GM23338 (cell line): ENCODE results near the gene TOP1. TPM values are rescaled to one million over a fixed set of nuclear protein-coding genes. Genes with fewer than 3 reads are reported as not detected.

ENCODE experiments used
- ATAC-seq: fragments of 200-7000 bp; cut with Tn5 transposase; 3 replicates; pipeline ENCODE4 v1.9.1; 2020
- DNase-seq: peaks from one replicate; pipeline ENCODE4 v3.0.0-alpha.2; 2015; ENCODE audit warnings: low spot score
- H2AFZ ChIP-seq: fragments of 200-600 bp; sonication (generic); 2 replicates; pipeline ENCODE4 v1.8.0; 2016; ENCODE audit warnings: antibody characterized with exemption, mild to moderate bottlenecking, moderate library complexity
- H3F3A ChIP-seq: fragments of 200-600 bp; sonication (generic); replicated peaks from 2 replicates; pipeline ENCODE4 v1.8.0; 2017; ENCODE audit warnings: antibody characterized with exemption, mixed run types, low read depth
- H3K27ac ChIP-seq: fragments of 200-600 bp; sonication (generic); 2 replicates; pipeline ENCODE4 v1.6.1; 2016; ENCODE audit warnings: low read depth
- H3K27me3 ChIP-seq: fragments of 200-600 bp; sonication (generic); 2 replicates; pipeline ENCODE4 v1.8.0; 2016; ENCODE audit warnings: mild to moderate bottlenecking, mixed run types, moderate library complexity; ENCODE audit not compliant: insufficient read depth
- H3K36me3 ChIP-seq: fragments of 200-600 bp; sonication (generic); 2 replicates; pipeline ENCODE4 v1.8.0; 2016; ENCODE audit warnings: mild to moderate bottlenecking; ENCODE audit not compliant: insufficient read depth
- H3K4me1 ChIP-seq: fragments of 200-600 bp; sonication (generic); 2 replicates; pipeline ENCODE4 v1.8.0; 2016; ENCODE audit warnings: mild to moderate bottlenecking, moderate library complexity; ENCODE audit not compliant: insufficient read depth
- H3K4me2 ChIP-seq: fragments of 200-600 bp; sonication (generic); 2 replicates; pipeline ENCODE4 v1.7.1; 2017; ENCODE audit warnings: mixed run types
- H3K4me3 ChIP-seq: fragments of 200-600 bp; sonication (generic); 2 replicates; pipeline ENCODE4 v1.6.1; 2016; ENCODE audit warnings: mixed run types
- H3K79me2 ChIP-seq: fragments of 200-600 bp; sonication (generic); replicated peaks from 2 replicates; pipeline ENCODE4 v1.8.0; 2017; ENCODE audit warnings: mild to moderate bottlenecking; ENCODE audit not compliant: insufficient read depth
- H3K9me2 ChIP-seq: fragments of 200-600 bp; sonication (generic); 2 replicates; pipeline ENCODE4 v1.8.0; 2017; ENCODE audit not compliant: insufficient read depth
- H4K20me1 ChIP-seq: fragments of 200-600 bp; sonication (generic); replicated peaks from 2 replicates; pipeline ENCODE4 v1.8.0; 2017; ENCODE audit warnings: mild to moderate bottlenecking; ENCODE audit not compliant: insufficient read depth
- H3K27ac Mint-ChIP-seq: 2 replicates; pipeline ENCODE4 v1.8.0; 2020; ENCODE audit warnings: inconsistent platforms, mild to moderate bottlenecking, moderate library complexity, mixed read lengths
- H3K27me3 Mint-ChIP-seq: 3 replicates; pipeline ENCODE4 v1.8.0; 2022; ENCODE audit warnings: low read depth, mild to moderate bottlenecking, moderate library complexity, mixed read lengths, inconsistent platforms; ENCODE audit not compliant: insufficient read depth, poor library complexity
- H3K36me3 Mint-ChIP-seq: 3 replicates; pipeline ENCODE4 v1.8.0; 2021; ENCODE audit warnings: low read depth, mild to moderate bottlenecking, inconsistent platforms, moderate library complexity, mixed read lengths
- H3K4me1 Mint-ChIP-seq: 3 replicates; pipeline ENCODE4 v1.8.0; 2020; ENCODE audit warnings: mild to moderate bottlenecking, inconsistent platforms, mixed read lengths
- H3K4me3 Mint-ChIP-seq: 3 replicates; pipeline ENCODE4 v1.8.0; 2021; ENCODE audit warnings: moderate library complexity, mild to moderate bottlenecking, inconsistent platforms, mixed read lengths
- H3K9me3 Mint-ChIP-seq: 3 replicates; pipeline ENCODE4 v1.8.0; 2020; ENCODE audit warnings: moderate library complexity, mild to moderate bottlenecking, inconsistent platforms, mixed read lengths
- CREB1 ChIP-seq: fragments of 250-450 bp; sonication (Bioruptor Pico); IDR thresholded peaks from 2 replicates; pipeline ENCODE4 v1.5.0; 2020; ENCODE audit warnings: low read depth, mild to moderate bottlenecking, moderate library complexity
- CTCF ChIP-seq, 2 experiments: fragments of 200-600 bp in 1 of 2; sonication (generic) in 1 of 2; conservative IDR thresholded peaks; 2 replicates each; pipeline versions ENCODE4 v1.5.1 to v1.6.1; 2016 to 2017; ENCODE audit warnings: antibody characterized with exemption in 2 of 2, low read depth in 2 of 2, mild to moderate bottlenecking in 2 of 2, moderate library complexity in 1 of 2
- EZH2 ChIP-seq: fragments of 200-600 bp; sonication (generic); IDR thresholded peaks from one replicate; pipeline ENCODE4 v1.8.0; 2017; ENCODE audit warnings: antibody characterized with exemption, mild to moderate bottlenecking, low read depth; ENCODE audit not compliant: unreplicated experiment
- EZH2phosphoT487 ChIP-seq: fragments of 200-600 bp; sonication (generic); IDR thresholded peaks from one replicate; pipeline ENCODE4 v1.8.1; 2018; ENCODE audit warnings: antibody characterized with exemption; ENCODE audit not compliant: unreplicated experiment
- JUNB ChIP-seq: IDR thresholded peaks from one replicate; pipeline ENCODE4 v1.6.1; 2016; ENCODE audit warnings: antibody characterized with exemption; ENCODE audit not compliant: unreplicated experiment
- REST ChIP-seq: IDR thresholded peaks from one replicate; pipeline ENCODE4 v1.6.1; 2018; ENCODE audit warnings: antibody characterized with exemption; ENCODE audit not compliant: unreplicated experiment
- STAT1 ChIP-seq: IDR thresholded peaks from one replicate; pipeline ENCODE4 v1.6.1; 2016; ENCODE audit warnings: antibody characterized with exemption; ENCODE audit not compliant: unreplicated experiment
- polyA plus RNA-seq: library from polyadenylated mRNA; unstranded; fragments of >200 nt; fragmentation: Nextera tagmentation; extraction: Ambion mirVana; gene quantifications from 2 replicates; pipeline ENCODE4 v1.2.1, GENCODE V29; 2016
- total RNA-seq: library from RNA; depleted of rRNA; stranded (reverse); fragments of >200 nt; shearing (Covaris generic); gene quantifications from 2 replicates; pipeline ENCODE4 v1.2.3, GENCODE V29; 2014

TOP1 gene
- total and polyA plus RNA-seq, 2 experiments from 2014 or later, result 62.4 to 101 TPM

- no peak for DNase-seq
- no peak overlapping the region for H3K4me3 Mint-ChIP-seq
- Histone ChIP-seq H3K79me2 (no peaks in the 10 kb centered on the region), H3K4me1 (no peaks in the 10 kb centered on the region), H3F3A (no peaks in the 10 kb centered on the region), H2AFZ (no peak overlapping the region), H4K20me1 (peaks cover 10% of the 10 kb centered on the region), H3K4me2 (no peak overlapping the region), H3K27ac (no peak overlapping the region), H3K9me2 (no peaks in the 10 kb centered on the region), H3K4me3 (no peak overlapping the region), H3K27me3 (no peaks in the 10 kb centered on the region), H3K36me3 (peaks cover 18% of the 10 kb centered on the region)
- no peaks in the 10 kb centered on the region for H3K9me3 Mint-ChIP-seq
- H3K27ac Mint-ChIP-seq, result no peak overlapping the region
- no peak for TF ChIP-seq CREB1 (CRISPR knock-in tag)
- no peak for TF ChIP-seq STAT1
- no peak for TF ChIP-seq JUNB
- TF ChIP-seq EZH2phosphoT487, result no peak
- peaks cover 91% of the 10 kb centered on the region for H3K36me3 Mint-ChIP-seq
- H3K4me1 Mint-ChIP-seq, result no peaks in the 10 kb centered on the region
- ATAC-seq, result no peak
- H3K27me3 Mint-ChIP-seq, result peaks cover 5% of the 10 kb centered on the region
These were observed 136.6 kb downstream of the TOP1 start for GRCh38 chr20:41165001-41165882.

GRCh38 chr20:41166201-41167117 is 137.8 kb downstream of the TOP1 start:
- Histone ChIP-seq H3F3A (no peaks in the 10 kb centered on the region), H3K9me2 (no peaks in the 10 kb centered on the region), H3K36me3 (peaks cover 19% of the 10 kb centered on the region), H3K79me2 (no peaks in the 10 kb centered on the region), H3K4me3 (no peak overlapping the region), H3K4me2 (no peak overlapping the region), H2AFZ (no peak overlapping the region), H3K27ac (no peak overlapping the region), H3K4me1 (no peaks in the 10 kb centered on the region), H4K20me1 (peaks cover 3% of the 10 kb centered on the region), H3K27me3 (no peaks in the 10 kb centered on the region)
- Mint-ChIP-seq H3K4me1 (no peaks in the 10 kb centered on the region), H3K27ac (no peak overlapping the region), H3K36me3 (peaks cover 92% of the 10 kb centered on the region), H3K27me3 (peaks cover 11% of the 10 kb centered on the region), H3K4me3 (no peak overlapping the region), H3K9me3 (no peaks in the 10 kb centered on the region)
- ATAC-seq (no peak), DNase-seq (no peak)
- no peak for TF ChIP-seq REST
- TF ChIP-seq EZH2, result no peak
- no peak for TF ChIP-seq CTCF (conservative IDR thresholded peaks at IDR 0.05; ENCODE audit: low read depth in 2 of 2)
- TF ChIP-seq CREB1 (CRISPR knock-in tag), result no peak
